ENCODE results near the gene CAMK2B. TPM values are rescaled to one million over a fixed set of nuclear protein-coding genes. Genes with fewer than 3 reads are reported as not detected.

CAMK2B gene
- total RNA-seq, 1 donor from 2014 or later = 0.29 TPM

GRCh38 chr7:44288811-44289340 is 36.5 kb downstream of the CAMK2B start:
- DNase-seq (ENCODE audit: extremely low read depth, low read depth, low spot score) = no peak

DNA sequence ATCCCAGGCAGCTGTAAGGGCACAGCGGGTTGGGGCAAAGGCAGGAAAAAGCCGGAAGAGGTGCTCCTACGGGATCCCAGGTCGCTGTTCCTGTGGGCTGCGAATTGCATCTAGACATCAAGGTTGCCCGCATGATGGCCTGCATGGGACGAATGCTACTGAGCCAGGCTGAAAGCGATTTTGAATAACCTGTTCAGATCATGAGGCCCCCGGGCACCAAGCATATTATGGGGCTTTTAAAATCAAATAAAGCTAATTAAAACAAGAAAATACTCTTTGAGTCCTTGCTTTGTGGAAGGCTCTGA is 37.1 kb downstream of the CAMK2B start:
- DNase-seq (ENCODE audit: extremely low read depth, low read depth, low spot score) = no peak

DNA sequence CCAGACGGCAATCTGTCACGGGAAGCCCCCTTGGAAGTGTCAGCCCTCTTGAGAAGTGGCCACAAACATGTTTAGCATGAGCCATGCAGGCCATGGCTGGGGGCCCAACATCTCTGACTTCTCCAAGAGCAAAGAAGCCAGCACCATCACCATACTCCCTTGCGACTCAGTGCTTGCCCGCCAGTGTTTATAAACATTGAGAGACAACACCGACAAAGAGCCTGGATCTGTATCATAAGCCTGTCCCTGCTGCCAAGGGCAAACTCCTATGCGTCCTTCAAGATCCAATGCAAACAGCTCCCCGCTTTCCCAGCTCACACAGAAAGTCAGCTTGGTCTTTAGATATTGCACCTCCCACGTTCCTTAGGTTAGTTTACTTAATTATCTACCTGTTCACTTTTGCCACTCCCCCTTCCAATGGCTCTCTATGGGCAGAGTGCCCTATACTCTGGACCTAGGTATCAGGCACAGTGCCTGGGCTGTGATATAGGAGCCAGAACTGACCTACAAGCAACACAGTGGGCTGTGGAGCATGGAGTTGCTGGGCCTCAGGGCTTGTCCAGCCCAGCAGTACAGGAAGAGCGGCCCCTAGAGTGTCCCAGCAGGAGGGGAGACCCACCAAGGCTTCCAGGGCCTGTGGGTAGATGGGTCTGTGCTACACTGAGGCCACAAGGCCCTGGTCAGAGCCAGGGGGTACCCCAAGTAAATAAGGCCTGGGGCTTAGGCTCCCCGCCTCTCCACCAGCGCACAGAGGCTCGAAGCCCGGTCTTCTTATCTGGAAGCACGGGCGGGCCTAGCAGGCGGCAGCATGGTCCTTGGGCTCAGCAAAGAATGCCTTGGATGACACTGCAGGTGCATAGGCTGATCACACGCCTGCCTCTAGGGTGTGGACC is 37.7 kb downstream of the CAMK2B start:
- no peak for DNase-seq (ENCODE audit: extremely low read depth, low read depth, low spot score)

DNA sequence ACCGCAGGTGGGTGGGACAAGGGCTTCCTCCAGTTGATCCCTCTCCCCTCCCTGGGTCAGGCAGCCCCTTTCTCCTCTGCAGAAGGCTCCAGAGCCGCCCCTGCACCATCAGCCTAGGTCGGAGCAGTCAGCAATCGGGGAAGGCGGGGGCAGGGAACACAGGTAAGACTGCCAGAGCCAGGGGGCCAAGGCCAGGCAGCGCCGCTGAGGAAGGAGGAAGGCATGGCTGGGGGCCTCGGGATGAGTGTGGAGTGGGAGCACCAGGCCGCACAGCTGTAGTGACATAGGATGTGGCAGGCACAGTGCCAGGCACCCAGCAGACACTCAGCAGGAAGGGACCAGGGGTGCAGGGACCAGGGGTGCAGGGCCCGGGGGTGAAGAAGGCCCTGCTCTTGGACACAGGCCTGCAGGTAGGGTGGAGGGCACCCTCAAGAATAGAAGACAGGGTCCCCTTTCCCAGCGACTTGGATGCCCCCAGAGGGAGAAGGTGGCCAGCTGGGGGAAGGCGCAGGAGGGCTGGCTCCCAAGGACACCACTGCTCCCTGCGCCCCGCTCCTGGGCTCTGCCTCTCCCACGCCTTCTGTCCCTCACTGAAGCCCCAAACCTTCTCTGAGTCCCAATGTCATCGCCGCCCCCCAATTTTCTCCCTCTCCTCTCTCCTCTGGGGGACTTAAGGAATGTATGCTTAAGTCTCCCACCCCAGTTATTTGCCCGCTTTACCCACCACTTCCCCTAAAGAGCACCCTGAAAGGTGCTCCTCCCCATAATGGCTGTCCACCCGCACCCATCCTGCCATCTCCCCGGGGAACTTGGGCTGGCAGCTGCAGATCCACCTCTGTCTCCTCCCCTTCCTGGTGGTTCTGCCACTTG is 38.5 kb downstream of the CAMK2B start:
- no peak for DNase-seq (ENCODE audit: extremely low read depth, low read depth, low spot score)

DNA sequence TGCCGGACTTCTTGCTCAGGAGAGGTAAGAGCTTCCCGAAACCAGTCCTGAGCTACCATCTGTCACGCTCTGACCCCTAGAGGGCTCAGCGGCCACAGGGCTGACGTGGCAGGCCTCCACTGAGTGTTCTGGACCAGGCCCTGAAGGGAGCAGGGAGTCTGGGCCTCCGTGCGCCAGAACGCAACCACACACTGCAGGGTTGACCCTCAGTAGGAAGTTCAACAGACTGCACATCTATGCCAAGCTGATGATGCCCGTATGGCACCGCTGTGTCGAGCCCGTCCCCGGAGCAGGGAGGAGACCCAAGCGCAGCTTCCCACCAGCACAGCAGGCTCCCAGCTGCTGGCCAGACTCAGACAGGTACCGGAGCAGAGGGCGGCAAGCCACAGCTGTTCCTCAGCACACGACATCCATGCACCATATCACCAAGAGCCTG is 39.2 kb downstream of the CAMK2B start:
- DNase-seq (ENCODE audit: extremely low read depth, low read depth, low spot score) = no peak

- no peak for DNase-seq (ENCODE audit: extremely low read depth, low read depth, low spot score)
Observed at GRCh38 chr7:44285561-44285960, 39.8 kb downstream of the CAMK2B start.

GRCh38 chr7:44284881-44285541 is 40.4 kb downstream of the CAMK2B start:
- DNase-seq (ENCODE audit: extremely low read depth, low read depth, low spot score) = no peak

DNA sequence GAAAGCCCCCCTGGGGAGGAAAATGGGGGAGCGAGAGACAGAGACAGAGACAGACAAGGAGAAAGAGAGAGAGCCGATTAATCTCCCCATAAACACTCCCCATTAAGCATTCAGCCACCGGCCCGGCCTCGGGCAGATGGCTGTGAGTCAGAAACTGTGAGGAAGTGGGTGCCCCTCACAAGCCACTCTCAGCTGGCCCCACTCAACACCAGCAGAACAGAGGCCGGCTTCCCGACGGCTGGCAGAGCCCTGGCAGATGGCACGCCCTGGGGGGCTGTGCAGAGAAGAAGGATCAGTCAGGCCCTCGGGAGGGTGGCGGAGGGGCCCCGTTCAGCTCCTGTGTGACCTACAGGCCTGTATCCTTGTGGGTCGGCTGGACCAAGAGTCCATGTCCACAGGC is 41.2 kb downstream of the CAMK2B start:
- no peak for DNase-seq (ENCODE audit: extremely low read depth, low read depth, low spot score)

GRCh38 chr7:44283381-44284211 is 41.8 kb downstream of the CAMK2B start:
- DNase-seq (ENCODE audit: extremely low read depth, low read depth, low spot score) = no peak

DNA sequence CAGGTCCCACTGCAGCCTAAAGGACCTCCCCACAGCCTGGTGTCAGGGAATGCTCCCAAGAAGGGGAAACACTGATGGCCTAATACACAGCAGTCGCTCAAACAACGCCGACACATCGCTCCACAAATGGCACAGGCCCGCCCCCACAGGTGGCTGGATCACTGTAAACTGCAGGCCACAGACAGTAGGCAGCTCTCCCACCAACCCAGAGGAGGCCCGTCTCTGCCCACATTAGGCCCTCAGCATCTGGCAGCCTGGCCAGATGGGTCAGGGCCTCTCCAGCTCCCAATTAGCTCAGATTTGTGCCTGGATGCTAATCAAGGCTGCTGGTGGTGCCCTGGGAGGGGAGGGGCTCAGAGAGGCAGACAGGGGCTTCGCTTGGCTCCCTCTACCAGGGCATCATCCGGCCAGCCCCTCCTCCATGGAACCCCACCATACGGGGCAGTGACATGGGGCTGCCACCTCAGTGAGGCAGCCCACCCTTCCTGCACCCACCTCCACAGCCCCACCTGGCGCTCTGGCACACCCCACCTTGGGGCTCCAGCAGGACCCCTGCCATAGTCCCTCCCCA is 42.7 kb downstream of the CAMK2B start:
- DNase-seq (ENCODE audit: extremely low read depth, low read depth, low spot score) = no peak

DNA sequence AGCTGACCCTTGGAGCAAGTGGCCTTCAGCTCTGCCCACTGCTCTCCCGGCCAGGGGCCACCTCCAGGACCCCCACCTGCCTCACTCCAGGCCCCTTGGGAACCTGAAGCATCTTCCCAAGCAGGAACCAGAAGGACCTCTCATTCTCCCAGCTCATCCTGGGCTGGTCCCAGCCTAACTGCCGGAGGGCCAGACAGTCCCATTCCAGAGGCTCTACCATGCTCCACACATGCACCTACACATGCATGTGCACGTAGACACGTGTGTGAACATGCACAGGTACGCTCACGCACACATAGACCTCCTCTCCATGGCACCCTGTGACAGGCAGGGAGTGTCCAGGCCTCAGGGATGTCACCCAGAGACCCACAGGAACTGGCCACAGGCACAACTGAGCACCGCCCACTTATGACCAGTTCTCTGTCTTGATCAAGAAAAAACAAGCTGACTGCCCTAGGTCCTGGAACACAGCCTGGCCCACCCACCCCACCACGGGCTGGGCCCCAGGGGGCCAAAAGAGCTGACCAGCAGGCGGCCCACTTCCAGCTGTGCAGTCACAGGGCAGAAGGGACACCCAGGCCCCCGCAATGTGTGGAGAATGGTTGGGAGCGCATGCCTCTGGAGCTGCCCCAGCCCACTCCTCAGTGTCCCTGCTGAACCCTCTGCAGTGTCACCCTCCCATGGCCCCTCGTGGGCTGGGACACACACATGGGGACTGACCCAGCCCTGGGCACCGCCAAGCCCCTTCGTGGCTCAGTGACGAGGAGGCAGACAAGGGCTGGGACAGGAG is 43.4 kb downstream of the CAMK2B start:
- no peak for DNase-seq (ENCODE audit: extremely low read depth, low read depth, low spot score)

GRCh38 chr7:44280993-44281721 is 44.2 kb downstream of the CAMK2B start:
- DNase-seq (ENCODE audit: extremely low read depth, low read depth, low spot score) = no peak

- no peak for DNase-seq (ENCODE audit: extremely low read depth, low read depth, low spot score)
Observed at GRCh38 chr7:44280636-44280992, 44.8 kb downstream of the CAMK2B start.

DNA sequence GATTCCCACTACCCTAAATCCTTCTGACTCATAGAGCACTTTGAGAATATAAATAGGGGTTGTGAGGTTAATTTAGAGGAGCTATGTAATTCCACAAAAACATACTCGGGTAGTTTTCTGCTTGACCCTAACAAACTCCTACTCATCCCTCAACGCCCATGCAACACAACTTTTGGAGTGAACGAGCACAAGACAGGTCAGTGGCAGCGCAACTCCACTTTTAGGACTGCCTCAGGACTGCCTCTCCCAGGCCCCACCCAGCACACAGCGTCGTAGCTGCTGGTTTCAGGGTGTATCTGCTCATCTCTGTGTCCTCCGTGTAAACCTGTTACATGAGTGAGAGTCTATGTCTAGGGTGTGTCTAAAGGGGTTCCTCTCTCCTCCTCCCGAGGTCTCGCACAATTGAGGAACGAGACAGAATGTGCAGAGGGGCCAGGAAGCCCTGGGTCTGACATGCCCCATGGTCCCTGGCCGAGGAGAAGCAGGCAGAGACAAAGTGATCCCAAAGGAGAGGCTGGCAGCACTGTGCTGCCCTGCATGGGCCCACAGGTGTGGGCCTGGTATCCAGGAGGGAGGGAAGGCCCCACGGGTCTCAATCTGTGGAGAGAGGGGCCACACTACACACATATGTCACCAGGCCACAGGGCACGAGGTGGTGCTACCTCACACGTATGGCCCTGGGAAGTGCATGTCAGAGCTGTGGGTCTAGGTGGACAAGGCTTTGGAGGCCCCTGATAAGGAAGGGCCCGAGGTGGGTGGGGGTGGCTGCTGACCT is 45.5 kb downstream of the CAMK2B start:
- no peak for DNase-seq (ENCODE audit: extremely low read depth, low read depth, low spot score)

DNA sequence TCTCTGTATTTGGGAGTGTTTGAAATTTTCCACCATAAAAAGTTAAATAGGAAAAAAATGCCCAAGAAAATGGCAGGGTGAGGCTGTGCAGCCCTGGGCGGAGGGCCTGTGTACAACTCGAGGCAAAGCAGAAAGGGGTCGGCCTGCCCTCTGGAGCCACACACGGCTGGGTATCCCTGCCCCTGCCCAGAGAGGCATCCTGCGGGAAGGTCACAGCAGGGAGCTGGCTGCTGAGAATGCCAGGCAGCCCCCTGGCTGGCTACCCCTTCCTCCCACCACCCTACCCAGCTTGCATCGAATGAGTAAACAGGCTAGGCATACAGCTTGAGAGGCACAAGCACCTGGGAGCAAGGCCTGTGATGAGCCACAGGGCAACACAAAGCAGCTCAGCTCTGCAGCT is 46.1 kb downstream of the CAMK2B start:
- no peak for DNase-seq (ENCODE audit: extremely low read depth, low read depth, low spot score)

DNA sequence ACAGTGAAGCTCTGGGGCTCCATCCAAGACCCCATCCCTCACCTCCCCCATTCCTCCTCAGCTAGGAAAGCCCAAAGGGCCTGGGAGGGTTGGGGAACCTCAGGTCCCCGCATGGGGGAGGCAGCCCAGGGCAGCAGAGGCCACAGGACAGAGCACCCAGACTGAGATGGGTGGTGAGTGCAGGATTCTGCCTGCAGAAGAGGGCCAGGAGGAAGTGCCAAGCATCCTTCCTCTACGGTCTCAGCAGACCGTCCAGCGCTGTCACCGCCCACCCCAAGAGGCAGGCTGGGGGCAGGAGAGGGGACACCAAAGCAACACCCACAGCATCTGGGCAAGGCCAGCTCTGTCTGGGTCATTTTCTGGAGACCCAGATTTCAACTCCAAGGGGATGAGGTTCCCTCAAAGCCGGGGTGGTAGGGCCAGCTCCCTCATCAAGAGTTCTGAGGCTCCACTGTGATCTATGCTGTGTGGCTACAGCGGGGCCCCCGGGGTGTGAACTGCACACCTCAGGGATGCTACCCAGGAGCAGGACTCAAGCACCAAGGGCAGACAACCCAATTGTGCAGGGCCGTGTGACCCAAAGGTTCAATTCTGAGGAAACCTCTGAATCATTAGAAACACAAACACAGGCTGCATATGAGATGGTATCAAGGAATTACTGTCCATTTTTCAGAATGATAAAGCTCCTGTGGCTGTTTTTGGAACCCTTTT is 46.8 kb downstream of the CAMK2B start:
- no peak for DNase-seq (ENCODE audit: extremely low read depth, low read depth, low spot score)

- no peak for DNase-seq (ENCODE audit: extremely low read depth, low read depth, low spot score)
Observed at GRCh38 chr7:44277851-44278250, 47.5 kb downstream of the CAMK2B start.
